Activated CD8-positive, alpha-beta memory T cell treated with anti-CD3 and anti-CD28 coated beads, Interleukin-2, amount 50 U/mL, for 1 hour (primary cell): ENCODE data around the gene CHCHD2.
A peak's percentile ranks its signal among the peaks of the same experiment; 100 is the strongest.
"Not testable (repeated sequence)": the region's sequence is repeated elsewhere in the genome, so short reads cannot be mapped to it uniquely, and the experiment has no call there.

Source experiments
- DNase-seq: peaks from one replicate; pipeline ENCODE4 v3.0.0-alpha.2; 2020; ENCODE audit errors: extremely low read depth

Gene CHCHD2

GRCh38 chr7:56106108-56107073, at the start of gene CHCHD2:
TSS of gene CHCHD2 (minus strand) at chr7:56106476. CDS start at chr7:56106413, 63 bp downstream.
- DNase-seq = peak; percentile 82

- not testable (repeated sequence) for DNase-seq
These were observed 24.8 kb upstream of the CHCHD2 start for GRCh38 chr7:56131062-56131461.

- no peak for DNase-seq
These were observed 21.1 kb upstream of the CHCHD2 start for GRCh38 chr7:56127241-56127975.

GRCh38 chr7:56125831-56126230, 19.6 kb upstream of the CHCHD2 start:
- DNase-seq = no peak

GRCh38 chr7:56124981-56125380, 18.7 kb upstream of the CHCHD2 start:
- no peak for DNase-seq

GRCh38 chr7:56121440-56121839, 15.2 kb upstream of the CHCHD2 start:
- no peak for DNase-seq

GRCh38 chr7:56115852-56116538, 9.7 kb upstream of the CHCHD2 start, which contains the start of gene NUPR2:
TSS of gene NUPR2 (minus strand) at chr7:56116417. CDS start at chr7:56116314, 103 bp downstream.
- DNase-seq = no peak

- DNase-seq = not testable (repeated sequence)
These were observed 6.0 kb upstream of the CHCHD2 start for GRCh38 chr7:56112244-56112643.

GRCh38 chr7:56110611-56111010, 4.3 kb upstream of the CHCHD2 start:
- DNase-seq = no peak

- no peak for DNase-seq
These were observed 1.6 kb upstream of the CHCHD2 start for GRCh38 chr7:56107954-56108258.

GRCh38 chr7:56105508-56105907, 768 bp downstream of the CHCHD2 start:
- peak; percentile 4 for DNase-seq

GRCh38 chr7:56104138-56104537, 2.1 kb downstream of the CHCHD2 start:
- DNase-seq = not testable (repeated sequence)

GRCh38 chr7:56099653-56100052, 6.6 kb downstream of the CHCHD2 start:
- no peak for DNase-seq

- DNase-seq = not testable (repeated sequence)
These were observed 7.9 kb downstream of the CHCHD2 start for GRCh38 chr7:56098187-56099008.

GRCh38 chr7:56097700-56098099, 8.6 kb downstream of the CHCHD2 start:
- no peak for DNase-seq

GRCh38 chr7:56092789-56093531, 13.3 kb downstream of the CHCHD2 start, which contains the start of gene PHKG1:
TSS of gene PHKG1 (minus strand) at chr7:56092952. CDS start at chr7:56088941, 4,011 bp downstream.
- DNase-seq = no peak

GRCh38 chr7:56092388-56092787, 13.9 kb downstream of the CHCHD2 start:
- not testable (repeated sequence) for DNase-seq

- no peak for DNase-seq
These were observed 14.7 kb downstream of the CHCHD2 start for GRCh38 chr7:56091591-56091990.

- DNase-seq = no peak
These were observed 18.8 kb downstream of the CHCHD2 start for GRCh38 chr7:56087445-56087844.

GRCh38 chr7:56086761-56087160, 19.5 kb downstream of the CHCHD2 start:
- DNase-seq = no peak
